Hematopoietic multipotent progenitor cell treated with erythropoietin and hydrocortisone succinate and interleukin-3 and kit ligand, for 8 days (in vitro differentiated cells): ENCODE measurements around the gene SSH2.
A peak's percentile ranks its signal among the peaks of the same experiment; 100 is the strongest.
"Not testable (repeated sequence)": the region's sequence is repeated elsewhere in the genome, so short reads cannot be mapped to it uniquely, and the experiment has no call there.

ENCODE experiments used
- DNase-seq: peaks from one replicate; pipeline ENCODE4 v3.0.0-alpha.2; 2015

The SSH2 gene

DNA sequence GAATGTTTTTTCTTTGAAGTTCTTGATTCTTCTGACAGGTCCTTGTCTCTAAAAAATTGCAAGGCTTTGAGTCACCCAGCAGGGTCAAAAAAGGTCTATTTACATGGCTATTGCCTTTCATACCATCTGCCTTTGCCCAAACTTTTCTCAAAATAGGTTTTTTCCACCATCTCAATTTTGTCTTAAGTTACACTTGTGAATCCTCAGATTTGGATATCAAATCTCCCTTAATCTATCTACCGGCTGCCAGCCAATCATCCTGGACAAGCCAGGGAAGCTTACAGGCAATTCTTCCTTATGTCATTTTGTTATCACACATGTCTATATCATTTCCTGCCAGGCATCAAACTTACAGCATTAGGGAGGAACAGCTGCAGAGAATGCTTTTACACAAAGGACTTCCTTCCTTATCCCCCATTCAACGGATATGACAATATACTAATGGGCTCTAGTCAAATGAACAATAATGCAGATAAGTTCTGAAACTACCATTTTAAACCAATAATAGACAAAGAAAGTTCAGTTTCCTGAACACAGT lies 203.2 kb downstream of the SSH2 start:
- DNase-seq: peak; percentile 80

DNA sequence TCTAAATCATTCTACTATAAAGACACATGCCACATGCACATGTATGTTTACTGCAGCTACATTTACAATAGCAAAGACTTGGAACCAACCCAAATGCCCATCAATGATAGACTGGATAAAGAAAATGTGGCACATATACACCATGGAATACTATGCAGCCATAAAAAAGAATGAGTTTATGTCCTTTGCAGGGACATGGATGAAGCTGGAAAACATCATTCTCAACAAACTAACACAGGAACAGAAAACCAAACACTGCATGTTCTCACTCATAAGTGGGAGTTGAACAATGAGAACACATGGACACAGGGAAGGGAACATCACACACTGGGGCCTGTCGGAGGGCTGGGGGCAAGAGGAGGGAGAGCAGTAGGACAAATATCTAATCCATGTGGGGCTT lies 204.6 kb downstream of the SSH2 start:
- not testable (repeated sequence) for DNase-seq

DNA sequence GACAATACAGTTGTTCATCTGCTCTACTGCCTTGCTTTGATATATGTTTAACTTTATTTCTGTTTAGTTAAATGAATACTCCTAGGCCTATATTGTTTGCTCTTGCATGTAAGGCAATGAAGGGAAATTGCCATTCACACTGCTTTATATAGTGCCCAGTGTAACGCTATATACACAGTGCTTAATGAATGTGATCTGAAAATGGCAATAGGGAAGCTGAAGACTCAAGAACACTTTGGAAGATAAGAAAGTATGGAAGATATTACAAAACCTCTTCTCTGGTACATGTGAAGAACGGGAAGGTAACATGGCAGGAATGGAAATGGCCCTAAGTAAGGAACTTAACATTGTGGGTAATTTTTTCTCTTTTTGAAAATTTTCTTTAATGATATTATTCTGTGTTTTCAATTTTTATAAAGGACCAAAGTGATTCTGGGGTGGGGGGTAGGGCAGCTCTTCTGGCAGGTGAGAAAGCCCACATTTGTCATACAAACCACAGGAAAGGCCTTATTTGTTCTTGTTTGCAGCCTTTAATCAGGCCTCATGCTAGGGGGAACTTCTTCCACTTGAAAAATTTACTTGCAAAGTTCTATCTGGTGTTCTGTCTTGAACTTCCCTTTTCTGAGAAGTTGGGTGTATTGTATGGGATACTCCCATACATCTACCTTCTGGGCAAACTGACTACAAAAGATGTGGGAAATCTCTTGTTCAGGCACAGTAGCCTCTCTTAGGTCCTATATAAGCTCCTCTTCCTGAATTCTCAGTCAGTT lies 206.6 kb downstream of the SSH2 start:
- DNase-seq: peak; percentile 67

DNA sequence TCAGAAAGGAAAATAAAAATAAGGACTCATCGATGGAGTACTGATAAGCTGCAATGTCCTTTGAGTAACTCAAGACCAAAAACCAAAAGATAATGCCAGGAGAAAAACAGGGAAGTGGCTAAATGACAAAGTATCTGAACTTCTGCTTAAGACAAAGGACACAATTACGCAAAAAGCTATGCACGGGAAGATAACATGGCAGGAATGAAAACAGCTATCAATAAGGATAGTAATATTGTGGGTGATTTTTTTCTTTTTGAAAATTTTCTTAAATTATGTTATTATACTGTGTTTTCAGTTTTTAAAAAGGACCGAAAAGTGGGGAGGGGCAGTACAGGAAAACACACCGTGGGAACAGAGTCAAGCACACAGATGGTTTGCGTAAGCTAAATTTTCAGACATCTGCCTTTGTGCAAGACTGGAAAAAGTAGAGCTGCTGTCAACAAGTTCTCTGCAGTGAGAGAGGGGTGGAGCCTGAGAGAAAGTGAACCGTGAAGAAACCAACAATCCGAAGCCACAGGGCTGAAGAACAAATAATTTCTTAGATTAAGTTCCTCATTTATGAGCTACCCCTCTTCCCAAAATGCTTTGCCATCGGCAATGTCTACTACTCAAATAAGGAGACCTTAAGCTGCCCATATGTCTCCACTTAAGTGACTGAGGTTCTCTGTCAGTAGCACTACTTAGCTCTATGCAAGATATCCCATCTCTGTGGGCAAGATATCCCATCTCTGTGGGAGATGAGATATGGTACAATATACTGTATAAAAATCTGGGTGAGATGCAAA lies 207.4 kb downstream of the SSH2 start:
- DNase-seq: peak; percentile 63

DNA sequence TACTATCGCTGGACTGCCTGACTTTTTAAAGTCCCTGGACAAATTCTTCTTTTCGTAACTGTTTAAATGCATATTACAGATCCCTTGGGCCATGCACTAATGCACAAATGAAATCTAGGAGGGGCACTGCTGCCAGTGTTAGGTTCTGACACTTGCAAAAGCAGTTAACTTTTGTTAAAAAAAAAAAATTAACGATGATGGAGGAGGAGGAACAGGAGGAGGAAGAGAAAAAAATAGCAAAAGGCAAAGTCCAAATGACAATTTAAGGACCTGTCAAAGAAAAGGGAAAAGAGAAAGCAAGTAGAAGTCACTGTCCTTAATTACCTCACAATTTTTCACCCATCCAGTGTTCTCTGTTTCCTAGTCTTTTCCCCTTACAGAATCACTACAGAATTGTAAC lies 209.5 kb downstream of the SSH2 start:
- DNase-seq: no peak

DNA sequence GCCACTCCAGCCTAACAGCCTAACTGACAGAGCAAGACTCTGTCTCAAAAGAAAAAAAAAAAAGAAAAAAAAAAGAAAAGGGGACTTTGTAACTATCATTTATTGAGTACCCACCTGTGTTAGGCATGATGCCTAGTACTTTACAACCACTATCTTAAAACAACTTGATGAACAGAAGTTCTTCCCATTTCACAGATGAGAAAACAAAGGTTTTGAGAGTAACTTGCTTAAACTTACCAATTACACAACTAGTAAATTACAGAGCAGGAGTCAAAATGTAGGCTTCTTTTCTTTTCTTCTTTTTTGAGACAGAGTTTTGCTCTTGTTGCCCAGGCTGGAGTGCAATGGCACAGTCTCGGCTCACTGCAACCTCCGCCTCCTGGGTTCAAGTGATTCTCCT lies 210.6 kb downstream of the SSH2 start:
- DNase-seq: no peak

DNA sequence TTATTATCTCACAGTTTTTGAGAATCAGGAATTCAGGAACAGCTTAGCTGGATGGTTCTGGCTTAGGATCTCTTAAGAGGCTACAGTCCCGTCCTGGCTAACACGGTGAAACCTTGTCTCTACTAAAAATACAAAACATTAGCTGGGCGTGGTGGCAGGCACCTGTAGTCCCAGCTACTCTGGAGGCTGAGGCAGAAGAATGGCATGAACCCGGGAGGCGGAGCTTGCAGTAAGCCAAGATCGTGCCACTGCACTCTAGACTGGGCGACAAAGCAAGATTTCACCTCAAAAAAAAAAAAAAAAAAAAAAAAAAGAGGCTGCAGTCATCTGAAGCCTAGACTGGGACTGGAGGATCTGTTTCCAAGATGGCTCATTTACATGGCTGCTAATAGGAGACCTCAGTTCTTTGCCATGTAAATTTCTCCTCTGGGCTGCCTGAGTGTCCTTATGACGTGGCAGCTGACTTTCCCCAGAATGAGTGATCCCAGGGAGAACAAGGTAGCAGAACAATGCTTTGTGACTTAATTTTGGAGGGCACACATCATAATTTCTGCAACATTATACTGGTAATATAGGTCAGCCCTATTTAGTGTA lies 211.5 kb downstream of the SSH2 start:
- DNase-seq: no peak

DNA sequence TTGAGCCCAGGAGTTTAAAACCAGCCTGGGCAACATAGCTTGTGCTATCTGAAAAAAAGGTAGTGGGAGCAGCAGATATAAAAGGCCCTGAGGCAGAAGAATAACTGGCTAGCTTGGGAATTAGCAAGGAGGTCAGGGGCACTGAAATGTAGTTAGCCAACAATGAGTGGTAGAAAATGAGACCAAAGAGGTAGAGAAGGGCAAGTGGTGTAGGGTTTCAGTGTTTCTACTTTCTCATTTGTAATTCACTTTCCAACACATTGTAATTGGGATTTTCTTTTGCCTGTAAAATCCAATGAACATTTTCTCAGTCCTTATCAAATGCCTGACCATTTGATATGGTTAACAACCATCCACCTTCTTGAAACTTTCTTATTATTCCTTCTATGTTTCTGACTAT lies 212.2 kb downstream of the SSH2 start:
- no peak for DNase-seq

DNA sequence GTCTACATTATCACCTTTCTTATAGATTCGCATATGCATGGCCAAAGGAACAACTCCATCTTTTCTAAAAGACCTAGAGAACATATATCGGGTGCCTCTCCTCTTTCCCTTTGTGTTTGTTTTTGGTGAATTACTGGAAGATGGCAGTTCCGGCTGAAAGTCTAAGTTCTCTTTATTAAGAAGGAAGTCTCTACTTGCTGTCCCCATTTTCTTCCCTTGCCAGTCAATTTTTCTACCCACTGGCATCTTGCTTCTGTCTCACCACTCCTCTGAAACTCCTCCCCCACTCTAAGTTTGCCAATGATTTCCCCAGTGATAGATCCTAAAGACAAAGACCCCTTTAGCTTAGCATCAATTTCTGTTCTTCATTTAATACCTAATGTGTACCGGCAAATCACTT lies 213.5 kb downstream of the SSH2 start:
- no peak for DNase-seq

DNA sequence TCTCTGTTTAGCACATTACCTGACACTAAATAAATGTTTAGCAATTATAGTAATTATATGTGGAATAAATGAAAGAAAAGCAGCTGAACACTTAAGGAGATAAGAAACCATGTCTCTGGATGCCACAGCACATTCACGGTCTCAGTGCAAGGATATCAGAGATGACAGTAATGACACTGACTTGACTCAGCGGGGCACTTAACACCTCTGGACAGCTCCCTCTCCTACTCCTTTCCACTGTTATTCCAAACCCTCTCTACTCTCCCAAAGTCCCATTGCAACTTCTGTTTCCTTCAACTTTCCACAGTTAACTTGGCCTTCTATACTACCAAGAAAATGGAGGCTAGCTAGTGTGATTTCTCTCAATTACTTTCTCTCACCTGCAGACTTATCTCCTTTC lies 214.3 kb downstream of the SSH2 start:
- no peak for DNase-seq

DNA sequence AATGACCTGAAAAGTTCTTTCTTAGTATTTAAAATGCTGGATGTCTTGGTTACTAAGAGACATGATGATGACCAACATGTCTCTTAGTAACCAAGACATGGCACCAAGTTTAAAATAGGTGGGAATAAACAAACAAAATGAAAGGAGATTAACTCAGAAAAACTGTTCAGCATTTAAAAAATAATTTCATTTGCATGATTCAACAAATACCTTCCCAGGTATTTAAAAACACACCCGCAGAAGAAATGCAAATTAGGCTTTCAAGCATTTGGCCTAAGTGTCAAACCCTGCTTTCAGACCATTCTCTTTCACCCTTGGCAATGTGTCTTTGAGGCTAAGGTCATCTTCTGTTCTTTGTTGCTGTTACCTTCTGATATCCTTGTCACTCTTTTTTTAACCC lies 215.9 kb downstream of the SSH2 start:
- DNase-seq: no peak

DNA sequence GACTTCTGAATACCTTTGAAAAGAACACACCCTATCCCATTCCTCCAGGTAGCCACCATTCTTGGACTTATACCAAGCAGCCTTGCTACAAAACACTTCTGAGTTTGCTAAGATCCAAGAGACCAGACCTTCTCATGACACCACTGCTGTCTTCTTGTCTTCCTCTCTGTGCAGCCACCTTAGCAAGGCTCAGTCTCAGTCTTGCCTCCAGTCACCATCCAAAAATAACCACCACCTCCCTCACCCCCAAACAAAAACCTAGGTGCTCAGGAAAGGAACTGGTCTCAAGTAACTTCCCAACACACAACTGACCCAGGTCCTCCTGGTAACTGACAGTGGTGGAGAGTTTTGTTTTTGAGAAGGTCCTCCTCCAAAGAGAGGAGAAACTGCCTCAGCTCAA lies 216.4 kb downstream of the SSH2 start:
- no peak for DNase-seq

DNA sequence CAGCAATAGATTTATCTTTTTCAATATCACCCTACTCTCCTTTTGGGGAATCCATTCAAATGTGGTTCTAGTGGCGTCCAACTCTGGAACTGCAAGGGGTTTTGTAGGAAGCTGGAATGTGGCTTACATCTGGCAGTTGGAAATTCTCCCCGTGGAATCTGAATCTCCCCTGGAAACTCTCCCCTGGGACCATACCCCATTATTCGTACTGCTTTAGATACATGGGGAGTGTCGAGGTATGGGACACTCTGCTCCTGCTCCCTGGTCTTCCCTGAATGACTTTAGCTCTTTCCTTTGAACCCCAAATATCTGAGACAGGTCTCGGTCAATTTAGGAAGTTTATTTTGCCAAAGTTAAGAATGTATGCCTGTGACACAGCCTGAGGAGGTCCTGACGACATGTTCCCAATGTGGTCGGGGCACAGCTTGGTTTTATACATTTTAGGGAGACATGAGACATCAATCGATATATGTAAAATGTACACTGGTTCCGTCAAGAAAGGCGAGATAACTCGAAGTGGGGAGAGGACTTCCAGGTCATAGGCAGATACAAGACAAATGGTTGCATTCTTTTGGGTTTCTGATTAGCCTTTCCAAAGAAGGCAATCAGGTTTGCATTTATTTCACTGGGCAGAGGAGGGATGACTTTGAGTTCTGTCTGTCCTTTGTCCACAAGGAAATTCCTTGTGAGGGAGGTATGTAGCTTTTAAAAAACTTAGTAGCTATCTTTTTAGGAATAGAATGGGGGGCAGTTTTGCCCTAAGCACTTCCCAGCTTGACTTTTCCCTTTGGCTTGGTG lies 218.2 kb downstream of the SSH2 start:
- DNase-seq: no peak

DNA sequence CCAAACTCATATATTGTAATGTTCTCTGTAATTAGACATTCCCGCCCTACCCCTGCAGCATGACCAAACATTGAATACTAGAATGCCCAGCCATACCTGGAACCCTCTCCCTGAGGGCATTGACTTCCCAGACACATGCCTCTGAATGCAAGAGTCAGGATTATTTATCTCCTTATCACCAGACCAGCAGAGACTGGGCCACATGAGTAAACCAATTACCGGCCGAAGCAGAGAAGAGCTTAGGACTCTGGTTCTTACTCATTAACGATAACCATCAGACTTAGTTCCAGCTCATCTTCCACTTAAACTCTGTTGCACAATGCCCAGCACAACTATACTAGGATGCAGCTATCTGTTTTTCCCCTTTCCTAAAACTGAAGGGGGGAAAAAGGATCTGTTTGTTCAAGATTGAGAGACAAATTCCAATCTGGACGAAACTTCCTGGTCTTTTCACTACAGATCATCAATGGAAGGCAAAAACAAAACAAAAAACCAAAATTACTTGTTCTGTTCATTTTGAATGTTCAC lies 219.1 kb downstream of the SSH2 start:
- peak; percentile 35 for DNase-seq

DNA sequence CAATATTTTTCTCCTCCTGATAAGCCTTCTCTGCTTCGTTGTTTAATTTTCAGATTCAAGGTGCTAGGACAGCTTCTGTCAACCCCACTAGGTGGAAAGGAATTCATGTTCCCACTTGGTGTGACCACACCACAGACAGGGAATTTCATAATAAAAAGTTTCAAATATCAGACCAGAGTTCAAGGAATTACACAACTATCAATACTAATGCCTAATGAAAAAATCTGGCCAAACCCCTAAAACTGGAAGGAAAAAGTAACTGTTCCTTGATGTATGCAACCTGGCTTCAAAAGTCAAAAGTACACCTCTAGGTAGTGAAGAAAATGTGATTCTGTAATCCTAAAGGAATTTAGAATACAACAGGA lies 219.5 kb downstream of the SSH2 start:
- DNase-seq: no peak

DNA sequence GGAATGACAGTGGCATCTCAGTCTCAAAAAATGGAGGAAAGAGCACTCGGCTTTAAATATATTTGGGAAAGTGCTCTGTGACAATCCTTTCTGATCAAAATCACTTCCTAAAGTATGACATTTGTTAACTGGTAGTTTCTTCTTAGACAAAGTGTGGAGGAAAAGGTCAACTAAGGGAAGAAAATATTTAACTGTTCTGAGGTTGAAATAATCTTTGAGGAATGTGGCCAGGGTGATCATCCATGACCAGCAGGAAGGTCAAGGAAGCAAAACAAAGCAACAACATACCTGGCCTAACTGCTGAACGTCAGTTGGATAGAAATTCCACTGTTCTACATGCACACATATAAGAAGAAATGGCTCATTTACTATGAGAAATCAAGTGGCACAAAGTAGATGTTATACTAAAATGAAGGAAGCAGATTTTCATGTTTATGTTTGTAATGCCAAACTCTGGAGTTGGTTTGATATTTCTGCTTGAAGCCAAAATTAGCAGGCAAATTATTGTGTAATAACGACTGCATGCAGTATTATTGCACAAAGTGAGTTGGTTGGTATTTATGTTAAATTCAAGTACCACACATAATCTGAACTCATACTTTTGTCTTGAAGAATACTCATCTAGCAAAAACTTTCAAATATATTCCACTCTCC lies 220.0 kb downstream of the SSH2 start:
- DNase-seq: no peak

DNA sequence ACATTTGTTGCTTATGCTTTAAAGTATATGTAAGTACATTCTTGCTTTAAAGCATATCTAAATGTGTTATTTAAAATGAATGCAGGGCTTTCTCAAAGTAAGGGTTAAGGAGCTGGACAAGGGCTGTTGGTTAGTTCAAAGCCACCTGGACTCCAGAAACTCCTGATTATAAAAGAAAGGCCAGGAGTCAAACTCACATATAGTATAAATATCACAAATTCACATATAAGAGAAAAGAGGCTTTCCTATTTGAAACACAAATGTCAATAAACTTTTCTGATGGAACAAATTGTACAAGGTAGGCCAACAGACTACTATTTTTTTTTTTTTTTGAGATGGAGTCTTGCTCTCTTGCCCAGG lies 222.8 kb downstream of the SSH2 start:
- DNase-seq: no peak

DNA sequence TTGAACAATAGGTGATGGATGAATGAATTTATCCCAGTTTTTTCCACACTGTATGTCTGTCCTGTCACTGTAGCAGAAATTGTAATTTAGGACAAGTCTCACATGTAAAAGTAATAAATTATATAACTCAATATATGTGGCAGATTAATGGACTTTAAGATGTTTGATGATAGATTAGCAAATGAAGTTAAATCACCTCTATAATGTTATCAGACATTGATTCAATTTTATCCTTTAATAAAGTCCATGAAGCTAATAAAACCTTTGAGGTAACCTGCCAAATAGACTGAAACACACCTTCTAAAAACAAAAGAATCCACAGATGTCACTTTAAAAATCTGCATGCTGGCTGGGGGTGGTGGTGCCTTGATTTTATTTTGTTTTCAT lies 224.0 kb downstream of the SSH2 start:
- no peak for DNase-seq

DNA sequence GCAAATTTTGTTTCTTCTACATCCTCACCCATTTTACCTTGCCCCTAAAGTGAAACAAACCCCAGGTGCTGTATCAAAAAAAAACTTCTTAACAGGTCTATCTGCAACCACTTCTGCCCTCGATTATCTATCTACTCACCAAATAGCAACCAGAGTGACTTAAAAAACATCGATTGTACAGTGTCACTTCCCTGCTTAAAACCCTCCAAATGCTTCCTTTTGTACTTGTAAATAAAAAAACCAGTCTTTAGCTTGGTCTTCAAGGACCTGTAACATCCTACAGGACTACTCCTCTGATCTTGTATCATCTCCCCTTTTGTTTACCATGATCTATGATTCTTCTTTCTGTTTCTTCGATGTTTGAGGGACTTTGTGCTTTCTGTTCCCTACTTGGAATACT lies 224.6 kb downstream of the SSH2 start:
- DNase-seq: no peak

DNA sequence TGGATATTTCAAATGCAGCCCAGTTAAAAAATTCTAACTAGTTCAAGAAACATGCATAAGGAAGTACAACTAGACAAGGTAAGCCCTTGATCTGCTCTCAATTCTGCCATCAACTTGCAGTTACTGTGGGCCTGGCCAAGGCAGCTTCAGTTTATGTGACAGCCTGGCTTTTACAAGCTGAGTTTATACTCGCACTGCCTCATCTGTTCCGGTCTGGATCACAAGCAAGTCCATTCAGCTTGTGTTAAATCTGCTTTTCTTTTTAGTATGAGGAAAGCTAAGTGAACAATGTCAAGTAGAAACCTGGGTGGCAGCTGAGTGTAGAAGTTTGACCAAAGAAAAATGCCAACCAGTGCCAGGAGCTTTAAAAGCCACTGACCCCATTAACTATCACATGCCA lies 230.7 kb downstream of the SSH2 start:
- no peak for DNase-seq

DNA sequence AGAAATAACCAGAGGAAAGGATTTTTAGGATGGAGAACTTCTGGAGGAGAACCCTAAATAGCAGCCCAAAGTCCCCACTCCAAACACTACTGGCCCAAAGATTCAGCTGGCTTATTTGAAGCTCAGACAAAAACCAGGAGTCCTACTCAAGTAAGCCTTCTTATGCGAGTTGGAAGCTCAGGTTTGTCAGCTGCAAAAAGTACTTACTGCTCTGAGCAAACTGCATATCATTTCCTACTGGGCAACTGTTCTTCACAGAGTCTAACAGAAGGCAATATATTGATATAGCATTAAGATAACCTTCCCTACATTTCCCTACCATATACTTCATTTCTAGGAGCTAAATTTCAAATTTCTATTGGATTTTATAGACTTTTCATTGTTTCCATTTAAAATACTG lies 231.2 kb downstream of the SSH2 start:
- DNase-seq: no peak

DNA sequence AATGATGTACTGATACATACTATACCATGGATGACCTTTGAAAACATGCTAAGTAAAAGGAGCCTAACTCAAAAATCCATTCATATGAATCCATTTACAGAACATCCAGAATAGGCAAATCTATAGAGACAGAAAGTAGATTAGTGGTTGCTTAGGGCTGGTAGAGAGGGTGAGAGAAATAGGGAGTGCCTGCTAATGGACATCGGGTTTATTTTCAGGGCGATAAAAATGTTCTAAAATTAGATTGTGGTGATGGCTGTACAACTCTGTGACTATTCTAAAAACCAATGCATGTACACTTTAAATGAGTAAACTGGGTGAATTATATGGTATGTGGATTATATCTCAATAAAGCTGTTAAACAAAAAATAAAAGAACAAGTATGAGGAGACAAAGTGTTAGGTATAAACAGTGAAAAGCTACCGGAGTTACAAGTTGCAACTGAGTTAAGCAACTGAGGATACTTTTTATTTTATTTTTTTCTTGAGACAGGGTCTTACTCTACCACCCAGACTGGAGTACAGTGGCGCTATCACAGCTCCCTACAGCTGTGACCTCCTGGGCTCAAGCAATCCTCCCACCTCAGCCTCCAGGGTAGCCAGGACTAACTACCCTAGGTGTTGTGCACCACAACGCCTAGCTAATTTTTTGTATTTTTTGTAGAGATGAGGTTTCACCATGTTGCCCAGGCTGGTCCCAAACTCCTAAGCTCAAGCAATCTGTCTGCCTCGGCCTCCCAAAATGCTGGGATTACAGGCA lies 231.8 kb downstream of the SSH2 start:
- DNase-seq: no peak
